Retinal pigment epithelial cell (primary cell): ENCODE data around the gene NANOS3.
A peak's percentile ranks its signal among the peaks of the same experiment; 100 is the strongest.

ENCODE experiments used
- DNase-seq: peaks from one replicate; pipeline ENCODE4 v3.0.0-alpha.2; 2010; ENCODE audit warnings: low read depth
- H3K4me3 ChIP-seq: 2 replicates; pipeline ENCODE4 v1.5.1; 2011; ENCODE audit warnings: mild to moderate bottlenecking, low read length, control low read depth, moderate library complexity
- CTCF ChIP-seq: conservative IDR thresholded peaks from 2 replicates; pipeline ENCODE4 v1.5.1; 2011; ENCODE audit warnings: low read depth, low read length, control low read depth, inconsistent platforms

NANOS3 gene

GRCh38 chr19:13876834-13877233 lies at the start of gene NANOS3:
Gene NANOS3, plus strand, starts transcription at chr19:13877134. Its CDS starts 115 bp downstream, at chr19:13877249.
- TF ChIP-seq CTCF, result no peak

GRCh38 chr19:13827656-13828055 lies 49.3 kb upstream of the NANOS3 start:
- no peak for DNase-seq
- no peak for TF ChIP-seq CTCF
- no peak overlapping the region for H3K4me3 ChIP-seq

More at GRCh38 chr19:13876834-13877233, at the start of gene NANOS3:
- no peak for DNase-seq
- H3K4me3 ChIP-seq, result no peak within 1 kb of the TSS

GRCh38 chr19:13830114-13830740 lies 46.7 kb upstream of the NANOS3 start:
- no peak for DNase-seq

GRCh38 chr19:13830741-13831536 lies 46.0 kb upstream of the NANOS3 start:
- no peak for DNase-seq
- TF ChIP-seq CTCF, result no peak

More at GRCh38 chr19:13830114-13830740, 46.7 kb upstream of the NANOS3 start:
- H3K4me3 ChIP-seq, result no peak overlapping the region
- no peak for TF ChIP-seq CTCF

GRCh38 chr19:13831537-13832467 lies 45.1 kb upstream of the NANOS3 start:
- no peak overlapping the region for H3K4me3 ChIP-seq
- TF ChIP-seq CTCF, result no peak
- no peak for DNase-seq

More at GRCh38 chr19:13830741-13831536, 46.0 kb upstream of the NANOS3 start:
- H3K4me3 ChIP-seq, result no peak overlapping the region

- TF ChIP-seq CTCF, result peak; percentile 61
- H3K4me3 ChIP-seq, result peak overlapping the region; percentile 40
- DNase-seq, result no peak
These were observed 43.3 kb upstream of the NANOS3 start for GRCh38 chr19:13833330-13834243.
